A673 (cell line): Measurements from ENCODE around the gene LPIN3. TPM values are rescaled to one million over a fixed set of nuclear protein-coding genes. Genes with fewer than 3 reads are reported as not detected.

Experiments used
- BruUV-seq: library from RNA; stranded (reverse); fragments of 400-500 nt; replicated peaks from 2 replicates; lab custom pipeline; 2021; lab: Mats Ljungman, UMichigan
- CTCF ChIA-PET: fragments of 300-600 bp; sonication (Branson Sonifier 250); formaldehyde crosslinking; loops from one replicate; lab custom pipeline; 2022; ENCODE audit warnings: antibody characterized with exemption; lab: Charles Lee
- POLR2A ChIA-PET: fragments of 300-600 bp; sonication (Branson Sonifier 250); formaldehyde crosslinking; loops from one replicate; lab custom pipeline; 2022; ENCODE audit warnings: antibody characterized with exemption; ENCODE audit not compliant: low non-redundant PET; lab: Charles Lee
- DNase-seq: peaks from one replicate; pipeline ENCODE4 v3.0.0-alpha.2; 2015; ENCODE audit warnings: low spot score
- H3K27ac ChIP-seq: fragments of 200-600 bp; sonication (generic); 2 replicates; pipeline ENCODE4 v1.5.1; 2016; ENCODE audit warnings: mixed run types, low read depth, mild to moderate bottlenecking, mixed read lengths, antibody characterized with exemption, low read length; ENCODE audit not compliant: poor library complexity, severe bottlenecking
- H3K27me3 ChIP-seq: fragments of 200-600 bp; sonication (generic); replicated peaks from 2 replicates; pipeline ENCODE4 v1.6.1; 2017; ENCODE audit warnings: mixed run types, low read depth, mild to moderate bottlenecking, mixed read lengths, antibody characterized with exemption, low read length; ENCODE audit not compliant: insufficient read depth, poor library complexity
- H3K36me3 ChIP-seq: fragments of 200-600 bp; sonication (generic); 2 replicates; pipeline ENCODE4 v1.6.1; 2016; ENCODE audit warnings: mixed run types, mild to moderate bottlenecking, mixed read lengths, antibody characterized with exemption, low read length; ENCODE audit not compliant: insufficient read depth, poor library complexity, severe bottlenecking
- H3K4me1 ChIP-seq: fragments of 200-600 bp; sonication (generic); 2 replicates; pipeline ENCODE4 v1.6.1; 2017; ENCODE audit warnings: mixed run types, mild to moderate bottlenecking, mixed read lengths, antibody characterized with exemption, low read length; ENCODE audit not compliant: insufficient read depth, poor library complexity, severe bottlenecking
- H3K4me3 ChIP-seq: fragments of 200-600 bp; sonication (generic); 2 replicates; pipeline ENCODE4 v1.5.1; 2016; ENCODE audit warnings: low read depth, mixed run types, mild to moderate bottlenecking, mixed read lengths, low read length; ENCODE audit not compliant: poor library complexity, severe bottlenecking
- H3K9me3 ChIP-seq: fragments of 200-600 bp; sonication (generic); 2 replicates; pipeline ENCODE4 v1.6.1; 2016; ENCODE audit warnings: mixed run types, low read depth, mild to moderate bottlenecking, mixed read lengths, antibody characterized with exemption, low read length; ENCODE audit not compliant: poor library complexity, severe bottlenecking
- EZH2 ChIP-seq: fragments of 200-600 bp; sonication (generic); IDR thresholded peaks from 2 replicates; pipeline ENCODE4 v1.6.1; 2017; ENCODE audit warnings: borderline replicate concordance, low read depth, mild to moderate bottlenecking, mixed read lengths, antibody characterized with exemption, low read length; ENCODE audit not compliant: poor library complexity, severe bottlenecking
- intact Hi-C: fragments of 100-400 bp; cut with micrococcal nuclease; formaldehyde crosslinking; loops from one replicate; pipeline ENCODE4 v1.10.0; 2022; ENCODE audit not compliant: unreplicated experiment
- total RNA-seq: library from RNA; stranded (reverse); gene quantifications from 2 replicates; pipeline ENCODE4 v1.2.3, GENCODE V29; 2021
- TF ChIP-seq, protein P1 (sequence below): fragments of 300-800, 200-600 bp; sonication (generic); conservative IDR thresholded peaks from 2 replicates; pipeline ENCODE4 v1.5.1; 2017; ENCODE audit warnings: low read depth, mild to moderate bottlenecking, antibody characterized with exemption, low read length, moderate library complexity, mixed read lengths

Gene LPIN3
- total RNA-seq, 1 experiment from 2014 or later: 1.3 TPM

DNA sequence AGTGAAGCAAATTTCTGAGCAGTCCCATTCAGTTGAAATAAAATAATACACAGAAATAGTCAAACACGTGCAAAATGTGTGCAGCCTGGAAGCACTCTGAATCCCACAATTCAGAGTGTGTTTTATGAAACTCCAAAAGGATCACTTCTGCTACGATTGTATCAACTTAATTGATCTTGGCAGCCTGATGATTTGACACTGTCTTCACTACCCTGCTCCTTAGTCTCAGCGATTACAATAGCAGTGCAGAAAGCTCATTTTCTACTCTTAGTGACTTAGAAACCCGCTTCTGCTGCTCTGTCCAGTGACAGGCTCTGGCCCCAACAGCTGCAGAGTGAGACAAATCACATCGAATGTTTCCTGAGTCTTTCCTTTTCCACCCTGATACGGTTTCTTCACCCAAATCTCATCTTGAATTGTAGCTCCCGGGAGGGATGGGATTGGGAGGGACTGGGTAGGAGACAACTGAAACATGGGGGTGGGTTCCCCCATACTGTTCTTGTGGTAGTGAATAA, 42.2 kb downstream of the LPIN3 start:
- no peaks in the 10 kb centered on the region for H3K36me3 ChIP-seq
- no peaks in the 10 kb centered on the region for H3K4me1 ChIP-seq
- H3K27ac ChIP-seq: no peak overlapping the region
- no peak for DNase-seq
- POLR2A ChIA-PET: interaction anchor here (0.6 kb wide), 1 partner anchor 28 kb away, joined by 4 read pairs; no protein-coding TSS in a partner anchor
- no peak for TF ChIP-seq EZH2
- TF ChIP-seq, protein P1, sequence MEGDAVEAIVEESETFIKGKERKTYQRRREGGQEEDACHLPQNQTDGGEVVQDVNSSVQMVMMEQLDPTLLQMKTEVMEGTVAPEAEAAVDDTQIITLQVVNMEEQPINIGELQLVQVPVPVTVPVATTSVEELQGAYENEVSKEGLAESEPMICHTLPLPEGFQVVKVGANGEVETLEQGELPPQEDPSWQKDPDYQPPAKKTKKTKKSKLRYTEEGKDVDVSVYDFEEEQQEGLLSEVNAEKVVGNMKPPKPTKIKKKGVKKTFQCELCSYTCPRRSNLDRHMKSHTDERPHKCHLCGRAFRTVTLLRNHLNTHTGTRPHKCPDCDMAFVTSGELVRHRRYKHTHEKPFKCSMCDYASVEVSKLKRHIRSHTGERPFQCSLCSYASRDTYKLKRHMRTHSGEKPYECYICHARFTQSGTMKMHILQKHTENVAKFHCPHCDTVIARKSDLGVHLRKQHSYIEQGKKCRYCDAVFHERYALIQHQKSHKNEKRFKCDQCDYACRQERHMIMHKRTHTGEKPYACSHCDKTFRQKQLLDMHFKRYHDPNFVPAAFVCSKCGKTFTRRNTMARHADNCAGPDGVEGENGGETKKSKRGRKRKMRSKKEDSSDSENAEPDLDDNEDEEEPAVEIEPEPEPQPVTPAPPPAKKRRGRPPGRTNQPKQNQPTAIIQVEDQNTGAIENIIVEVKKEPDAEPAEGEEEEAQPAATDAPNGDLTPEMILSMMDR: no peak
- no TSS peak for BruUV-seq
- CTCF ChIA-PET: no interaction called here
- no peaks in the 10 kb centered on the region for H3K9me3 ChIP-seq
- peaks cover 3% of the 10 kb centered on the region for H3K27me3 ChIP-seq
- H3K4me3 ChIP-seq: no peak overlapping the region
- intact Hi-C loops: no loop called here

DNA sequence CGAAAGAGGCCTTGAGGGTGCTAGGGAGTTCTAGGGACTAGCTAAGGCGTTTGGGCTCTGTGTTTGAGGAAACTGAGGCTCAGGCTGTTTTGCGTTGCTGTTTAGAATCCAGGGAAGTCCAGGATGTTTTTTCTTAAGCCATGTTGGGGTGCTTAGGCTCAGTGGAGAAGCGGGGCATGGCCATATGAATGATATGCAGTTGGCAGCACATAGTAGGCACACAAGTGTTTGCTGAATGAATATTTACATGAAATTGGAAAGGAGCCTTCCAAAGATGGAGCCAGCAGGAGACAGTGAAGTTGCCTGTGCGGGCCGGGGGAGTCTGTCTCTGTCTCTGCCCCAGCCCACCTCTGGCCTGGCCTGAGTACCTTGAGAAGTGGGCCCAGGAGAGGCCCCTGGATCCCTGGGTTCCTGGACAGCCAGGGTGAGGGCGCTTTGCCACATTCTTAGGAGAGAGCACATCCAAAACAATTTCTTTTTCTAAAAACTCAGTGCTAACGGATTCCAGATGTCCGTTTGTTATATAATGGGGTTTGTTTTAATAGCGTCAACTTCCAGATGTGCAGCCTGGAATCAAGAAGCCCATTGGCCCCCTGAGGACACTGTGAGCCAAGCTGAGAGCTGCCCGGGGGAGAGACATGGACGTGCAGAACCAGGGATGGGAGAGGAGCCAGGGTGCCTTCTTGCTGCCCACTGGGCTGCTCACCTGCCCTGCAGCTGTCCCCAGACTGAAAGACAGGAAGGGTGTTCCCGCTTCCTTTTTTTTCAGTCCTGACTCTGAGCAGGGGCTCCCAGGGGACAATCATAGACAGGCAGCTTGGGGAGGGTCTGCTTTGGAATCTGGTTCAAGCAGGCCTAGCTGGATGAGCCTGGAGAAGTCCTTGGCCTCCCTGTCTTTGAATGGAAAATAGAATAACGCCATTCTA, 46.1 kb downstream of the LPIN3 start:
- ChIA-PET POLR2A (no interaction called here), CTCF (no interaction called here)
- intact Hi-C loops: no loop called here
- H3K36me3 ChIP-seq: no peaks in the 10 kb centered on the region
- H3K4me3 ChIP-seq: no peak overlapping the region
- no TSS peak for BruUV-seq
- no peaks in the 10 kb centered on the region for H3K9me3 ChIP-seq
- no peaks in the 10 kb centered on the region for H3K4me1 ChIP-seq
- no peak overlapping the region for H3K27ac ChIP-seq
- DNase-seq: peak; percentile 27
- H3K27me3 ChIP-seq: no peaks in the 10 kb centered on the region
- no peak for TF ChIP-seq EZH2

DNA sequence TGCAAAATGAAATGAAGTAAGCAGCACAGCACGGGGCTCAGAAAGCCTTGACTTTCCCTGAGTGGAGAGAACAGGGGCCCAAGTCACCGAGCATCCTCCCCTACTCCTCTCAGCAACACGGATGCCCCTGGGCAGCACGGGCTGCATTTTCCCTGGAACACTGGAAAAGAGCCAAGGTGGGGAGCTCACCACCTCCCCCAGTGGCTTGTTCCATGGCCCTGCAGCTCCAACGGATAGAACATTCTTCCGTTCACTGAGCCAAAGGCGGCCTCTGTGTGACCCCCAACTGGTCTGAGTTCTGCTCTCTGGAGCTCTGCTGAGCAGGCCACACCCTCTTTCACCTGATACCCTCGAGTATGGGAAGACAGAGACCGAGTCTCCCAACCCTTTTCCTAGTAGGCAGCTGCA, 46.8 kb downstream of the LPIN3 start:
- Histone ChIP-seq H3K9me3 (no peaks in the 10 kb centered on the region), H3K4me1 (no peaks in the 10 kb centered on the region), H3K27me3 (no peaks in the 10 kb centered on the region), H3K36me3 (no peaks in the 10 kb centered on the region), H3K4me3 (no peak overlapping the region), H3K27ac (no peak overlapping the region)
- BruUV-seq: no TSS peak
- no peak for TF ChIP-seq EZH2
- TF ChIP-seq, protein P1: no peak
- intact Hi-C loops: no loop called here
- ChIA-PET CTCF (no interaction called here), POLR2A (no interaction called here)
- DNase-seq: no peak
